Measurements from ENCODE around the gene DTX3L. TPM values are rescaled to one million over a fixed set of nuclear protein-coding genes. Genes with fewer than 3 reads are reported as not detected.

Gene DTX3L
- total and polyA plus RNA-seq, 2 of the 13 experiments (the other 11 are each of a cell fraction or from before 2014, with no cell fraction given), result 2.5 to 10.9 TPM

DNA sequence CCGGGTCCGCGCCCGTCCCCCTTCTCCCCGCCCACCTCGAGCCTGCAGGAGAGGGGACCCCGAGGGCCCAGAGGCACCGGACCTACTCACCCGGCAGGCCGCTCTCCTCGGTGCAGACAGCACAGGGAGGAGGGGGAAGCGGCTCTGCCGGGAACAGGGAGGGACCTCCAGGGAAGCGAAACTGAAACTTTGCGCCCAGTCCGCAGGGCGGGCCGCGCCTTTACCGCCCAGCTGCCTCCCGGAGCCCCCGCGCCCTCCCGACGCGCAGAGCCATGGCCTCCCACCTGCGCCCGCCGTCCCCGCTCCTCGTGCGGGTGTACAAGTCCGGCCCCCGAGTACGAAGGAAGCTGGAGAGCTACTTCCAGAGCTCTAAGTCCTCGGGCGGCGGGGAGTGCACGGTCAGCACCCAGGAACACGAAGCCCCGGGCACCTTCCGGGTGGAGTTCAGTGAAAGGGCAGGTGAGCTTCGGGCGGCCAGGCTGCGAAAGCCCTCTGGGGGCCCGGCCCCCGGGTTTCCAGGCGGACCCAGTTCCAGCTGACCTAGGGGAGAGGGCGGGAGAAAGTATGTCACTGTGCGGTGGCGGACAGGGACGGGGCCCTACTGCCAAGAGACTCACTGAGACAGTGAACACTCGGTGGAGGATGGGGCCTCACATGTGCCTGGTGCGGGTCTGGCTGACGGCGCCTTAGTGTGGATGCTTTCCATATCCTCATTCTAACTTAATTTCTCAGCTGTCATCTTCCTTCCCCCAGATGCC, at the start of gene DTX3L, which contains the start of gene PARP9 (continued):
- TF ChIP-seq, protein P1, sequence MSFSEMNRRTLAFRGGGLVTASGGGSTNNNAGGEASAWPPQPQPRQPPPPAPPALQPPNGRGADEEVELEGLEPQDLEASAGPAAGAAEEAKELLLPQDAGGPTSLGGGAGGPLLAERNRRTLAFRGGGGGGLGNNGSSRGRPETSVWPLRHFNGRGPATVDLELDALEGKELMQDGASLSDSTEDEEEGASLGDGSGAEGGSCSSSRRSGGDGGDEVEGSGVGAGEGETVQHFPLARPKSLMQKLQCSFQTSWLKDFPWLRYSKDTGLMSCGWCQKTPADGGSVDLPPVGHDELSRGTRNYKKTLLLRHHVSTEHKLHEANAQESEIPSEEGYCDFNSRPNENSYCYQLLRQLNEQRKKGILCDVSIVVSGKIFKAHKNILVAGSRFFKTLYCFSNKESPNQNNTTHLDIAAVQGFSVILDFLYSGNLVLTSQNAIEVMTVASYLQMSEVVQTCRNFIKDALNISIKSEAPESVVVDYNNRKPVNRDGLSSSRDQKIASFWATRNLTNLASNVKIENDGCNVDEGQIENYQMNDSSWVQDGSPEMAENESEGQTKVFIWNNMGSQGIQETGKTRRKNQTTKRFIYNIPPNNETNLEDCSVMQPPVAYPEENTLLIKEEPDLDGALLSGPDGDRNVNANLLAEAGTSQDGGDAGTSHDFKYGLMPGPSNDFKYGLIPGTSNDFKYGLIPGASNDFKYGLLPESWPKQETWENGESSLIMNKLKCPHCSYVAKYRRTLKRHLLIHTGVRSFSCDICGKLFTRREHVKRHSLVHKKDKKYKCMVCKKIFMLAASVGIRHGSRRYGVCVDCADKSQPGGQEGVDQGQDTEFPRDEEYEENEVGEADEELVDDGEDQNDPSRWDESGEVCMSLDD (CRISPR knock-in tag; IDR thresholded peaks at IDR 0.05; ENCODE audit: borderline replicate concordance), result peak; percentile 24; the same call in 1 of the 2 replicates
- 0 out of 2 replicates have a peak, but pooled peaks have one; percentile 69 for TF ChIP-seq SNAPC2 (CRISPR knock-in tag; IDR thresholded peaks at IDR 0.05)
- TF ChIP-seq EHMT2 (IDR thresholded peaks at IDR 0.05; ENCODE audit: borderline replicate concordance, low read depth, low read length), result no peak
- TF ChIP-seq, protein P2, sequence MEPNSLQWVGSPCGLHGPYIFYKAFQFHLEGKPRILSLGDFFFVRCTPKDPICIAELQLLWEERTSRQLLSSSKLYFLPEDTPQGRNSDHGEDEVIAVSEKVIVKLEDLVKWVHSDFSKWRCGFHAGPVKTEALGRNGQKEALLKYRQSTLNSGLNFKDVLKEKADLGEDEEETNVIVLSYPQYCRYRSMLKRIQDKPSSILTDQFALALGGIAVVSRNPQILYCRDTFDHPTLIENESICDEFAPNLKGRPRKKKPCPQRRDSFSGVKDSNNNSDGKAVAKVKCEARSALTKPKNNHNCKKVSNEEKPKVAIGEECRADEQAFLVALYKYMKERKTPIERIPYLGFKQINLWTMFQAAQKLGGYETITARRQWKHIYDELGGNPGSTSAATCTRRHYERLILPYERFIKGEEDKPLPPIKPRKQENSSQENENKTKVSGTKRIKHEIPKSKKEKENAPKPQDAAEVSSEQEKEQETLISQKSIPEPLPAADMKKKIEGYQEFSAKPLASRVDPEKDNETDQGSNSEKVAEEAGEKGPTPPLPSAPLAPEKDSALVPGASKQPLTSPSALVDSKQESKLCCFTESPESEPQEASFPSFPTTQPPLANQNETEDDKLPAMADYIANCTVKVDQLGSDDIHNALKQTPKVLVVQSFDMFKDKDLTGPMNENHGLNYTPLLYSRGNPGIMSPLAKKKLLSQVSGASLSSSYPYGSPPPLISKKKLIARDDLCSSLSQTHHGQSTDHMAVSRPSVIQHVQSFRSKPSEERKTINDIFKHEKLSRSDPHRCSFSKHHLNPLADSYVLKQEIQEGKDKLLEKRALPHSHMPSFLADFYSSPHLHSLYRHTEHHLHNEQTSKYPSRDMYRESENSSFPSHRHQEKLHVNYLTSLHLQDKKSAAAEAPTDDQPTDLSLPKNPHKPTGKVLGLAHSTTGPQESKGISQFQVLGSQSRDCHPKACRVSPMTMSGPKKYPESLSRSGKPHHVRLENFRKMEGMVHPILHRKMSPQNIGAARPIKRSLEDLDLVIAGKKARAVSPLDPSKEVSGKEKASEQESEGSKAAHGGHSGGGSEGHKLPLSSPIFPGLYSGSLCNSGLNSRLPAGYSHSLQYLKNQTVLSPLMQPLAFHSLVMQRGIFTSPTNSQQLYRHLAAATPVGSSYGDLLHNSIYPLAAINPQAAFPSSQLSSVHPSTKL (CRISPR knock-in tag; IDR thresholded peaks at IDR 0.05), result peak; percentile 78
- TF ChIP-seq, protein P3, sequence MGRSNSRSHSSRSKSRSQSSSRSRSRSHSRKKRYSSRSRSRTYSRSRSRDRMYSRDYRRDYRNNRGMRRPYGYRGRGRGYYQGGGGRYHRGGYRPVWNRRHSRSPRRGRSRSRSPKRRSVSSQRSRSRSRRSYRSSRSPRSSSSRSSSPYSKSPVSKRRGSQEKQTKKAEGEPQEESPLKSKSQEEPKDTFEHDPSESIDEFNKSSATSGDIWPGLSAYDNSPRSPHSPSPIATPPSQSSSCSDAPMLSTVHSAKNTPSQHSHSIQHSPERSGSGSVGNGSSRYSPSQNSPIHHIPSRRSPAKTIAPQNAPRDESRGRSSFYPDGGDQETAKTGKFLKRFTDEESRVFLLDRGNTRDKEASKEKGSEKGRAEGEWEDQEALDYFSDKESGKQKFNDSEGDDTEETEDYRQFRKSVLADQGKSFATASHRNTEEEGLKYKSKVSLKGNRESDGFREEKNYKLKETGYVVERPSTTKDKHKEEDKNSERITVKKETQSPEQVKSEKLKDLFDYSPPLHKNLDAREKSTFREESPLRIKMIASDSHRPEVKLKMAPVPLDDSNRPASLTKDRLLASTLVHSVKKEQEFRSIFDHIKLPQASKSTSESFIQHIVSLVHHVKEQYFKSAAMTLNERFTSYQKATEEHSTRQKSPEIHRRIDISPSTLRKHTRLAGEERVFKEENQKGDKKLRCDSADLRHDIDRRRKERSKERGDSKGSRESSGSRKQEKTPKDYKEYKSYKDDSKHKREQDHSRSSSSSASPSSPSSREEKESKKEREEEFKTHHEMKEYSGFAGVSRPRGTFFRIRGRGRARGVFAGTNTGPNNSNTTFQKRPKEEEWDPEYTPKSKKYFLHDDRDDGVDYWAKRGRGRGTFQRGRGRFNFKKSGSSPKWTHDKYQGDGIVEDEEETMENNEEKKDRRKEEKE (IDR thresholded peaks at IDR 0.05), result no peak
- TF ChIP-seq ARNT (IDR thresholded peaks at IDR 0.05), result no peak
- TF ChIP-seq, protein P4, sequence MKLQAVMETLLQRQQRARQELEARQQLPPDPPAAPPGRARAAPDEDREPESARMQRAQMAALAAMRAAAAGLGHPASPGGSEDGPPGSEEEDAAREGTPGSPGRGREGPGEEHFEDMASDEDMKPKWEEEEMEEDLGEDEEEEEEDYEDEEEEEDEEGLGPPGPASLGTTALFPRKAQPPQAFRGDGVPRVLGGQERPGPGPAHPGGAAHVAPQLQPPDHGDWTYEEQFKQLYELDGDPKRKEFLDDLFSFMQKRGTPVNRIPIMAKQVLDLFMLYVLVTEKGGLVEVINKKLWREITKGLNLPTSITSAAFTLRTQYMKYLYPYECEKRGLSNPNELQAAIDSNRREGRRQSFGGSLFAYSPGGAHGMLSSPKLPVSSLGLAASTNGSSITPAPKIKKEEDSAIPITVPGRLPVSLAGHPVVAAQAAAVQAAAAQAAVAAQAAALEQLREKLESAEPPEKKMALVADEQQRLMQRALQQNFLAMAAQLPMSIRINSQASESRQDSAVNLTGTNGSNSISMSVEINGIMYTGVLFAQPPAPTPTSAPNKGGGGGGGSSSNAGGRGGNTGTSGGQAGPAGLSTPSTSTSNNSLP (IDR thresholded peaks at IDR 0.05; ENCODE audit: low read depth, low read length), result no peak
- peak; percentile 78; the same call in 1 of the 2 replicates for TF ChIP-seq SALL1 (CRISPR knock-in tag; IDR thresholded peaks at IDR 0.05)
- no peak for TF ChIP-seq ZBTB42 (CRISPR knock-in tag; IDR thresholded peaks at IDR 0.05)
- TF ChIP-seq KLF9 (CRISPR knock-in tag; IDR thresholded peaks at IDR 0.05; ENCODE audit: low read depth), result no peak
- no peak for TF ChIP-seq ZNF75D (CRISPR knock-in tag; IDR thresholded peaks at IDR 0.05; ENCODE audit: borderline replicate concordance)
- no peak for TF ChIP-seq MIXL1 (CRISPR knock-in tag; IDR thresholded peaks at IDR 0.05)
- 0 out of 2 replicates have a peak, but pooled peaks have one; percentile 49 for TF ChIP-seq JUN (CRISPR knock-in tag; IDR thresholded peaks at IDR 0.05)
- TF ChIP-seq ZNF10 (CRISPR knock-in tag; IDR thresholded peaks at IDR 0.05; ENCODE audit: borderline replicate concordance, low read depth), result no peak
- peak; percentile 55; the same call in 1 of the 2 replicates for TF ChIP-seq ZNF558 (CRISPR knock-in tag; IDR thresholded peaks at IDR 0.05; ENCODE audit: borderline replicate concordance)
- TF ChIP-seq, protein P5, sequence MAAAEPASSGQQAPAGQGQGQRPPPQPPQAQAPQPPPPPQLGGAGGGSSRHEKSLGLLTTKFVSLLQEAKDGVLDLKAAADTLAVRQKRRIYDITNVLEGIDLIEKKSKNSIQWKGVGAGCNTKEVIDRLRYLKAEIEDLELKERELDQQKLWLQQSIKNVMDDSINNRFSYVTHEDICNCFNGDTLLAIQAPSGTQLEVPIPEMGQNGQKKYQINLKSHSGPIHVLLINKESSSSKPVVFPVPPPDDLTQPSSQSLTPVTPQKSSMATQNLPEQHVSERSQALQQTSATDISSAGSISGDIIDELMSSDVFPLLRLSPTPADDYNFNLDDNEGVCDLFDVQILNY (CRISPR knock-in tag; conservative IDR thresholded peaks at IDR 0.05), result peak; percentile 39; the same call in 1 of the 2 replicates

Data from HepG2 (cell line).